NCI-H2227 (cell line): ENCODE data around the gene PCBP4.
A peak's percentile ranks its signal among the peaks of the same experiment; 100 is the strongest.
"Not testable (repeated sequence)": the region's sequence is repeated elsewhere in the genome, so short reads cannot be mapped to it uniquely, and the experiment has no call there.

Experiments used
- DNase-seq: peaks from one replicate; lab custom pipeline; 2025; ENCODE audit not compliant: unreplicated experiment; lab: John Stamatoyannopoulos, UW

The PCBP4 gene

GRCh38 chr3:51994530-51994929, 27.3 kb upstream of the PCBP4 start:
- no peak for DNase-seq

GRCh38 chr3:51993657-51994056, 26.4 kb upstream of the PCBP4 start:
- DNase-seq: not testable (repeated sequence)

DNA sequence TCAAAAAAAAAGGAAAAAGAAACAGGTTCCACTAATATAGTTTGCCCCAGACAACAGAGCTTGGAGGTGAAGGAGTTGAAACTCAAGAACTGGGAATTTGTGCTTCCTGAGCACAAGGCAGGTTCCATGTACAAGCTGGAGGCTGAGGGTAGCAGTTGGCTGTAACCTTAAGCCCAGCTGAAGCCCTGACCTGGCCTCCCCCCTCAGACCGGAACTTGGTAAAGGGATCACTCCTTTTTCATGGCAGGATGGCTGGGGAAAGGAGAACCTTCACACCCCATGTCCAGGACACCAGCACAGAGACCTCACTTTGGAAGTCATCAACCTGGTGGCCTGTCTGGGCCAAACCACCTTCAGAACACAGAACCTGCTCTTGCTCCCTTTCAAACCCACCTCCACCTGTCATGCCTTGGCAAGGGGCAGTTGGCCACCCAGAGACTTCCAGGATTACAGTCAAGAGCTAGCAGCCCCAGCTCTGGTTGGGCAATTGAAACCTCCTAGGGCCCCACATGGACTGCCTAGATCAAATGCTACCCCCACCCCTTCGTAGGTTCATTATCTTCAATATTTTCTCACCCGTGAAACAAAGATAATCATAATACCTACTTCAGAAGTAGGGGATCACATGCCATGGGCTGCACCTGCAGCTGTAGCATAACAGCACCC, 24.9 kb upstream of the PCBP4 start:
- no peak for DNase-seq

DNA sequence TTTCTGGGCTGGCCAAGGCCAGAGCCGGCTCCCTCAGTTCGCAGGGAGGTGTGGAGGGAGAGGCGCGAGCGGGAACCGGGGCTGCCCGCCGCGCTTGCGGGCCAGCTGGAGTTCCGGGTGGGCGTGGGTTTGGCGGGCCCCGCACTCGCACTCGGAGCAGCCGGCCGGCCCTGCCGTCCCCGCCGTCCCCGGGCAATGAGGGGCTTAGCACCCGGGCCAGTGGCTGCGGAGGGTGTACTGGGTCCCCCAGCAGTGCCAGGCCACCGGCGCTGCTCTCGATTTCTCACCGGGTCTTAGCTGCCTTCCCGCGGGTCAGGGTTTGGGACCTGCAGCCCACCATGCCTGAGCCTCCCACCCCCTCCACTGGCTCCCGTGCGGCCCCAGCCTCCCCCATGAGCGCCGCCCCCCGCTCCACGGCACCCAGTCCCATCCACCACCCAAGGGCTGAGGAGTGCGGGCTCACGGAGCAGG, 23.3 kb upstream of the PCBP4 start:
- DNase-seq: not testable (repeated sequence)

GRCh38 chr3:51988286-51989146, 21.3 kb upstream of the PCBP4 start:
- DNase-seq: no peak

GRCh38 chr3:51987568-51987967, 20.3 kb upstream of the PCBP4 start:
- DNase-seq: no peak

DNA sequence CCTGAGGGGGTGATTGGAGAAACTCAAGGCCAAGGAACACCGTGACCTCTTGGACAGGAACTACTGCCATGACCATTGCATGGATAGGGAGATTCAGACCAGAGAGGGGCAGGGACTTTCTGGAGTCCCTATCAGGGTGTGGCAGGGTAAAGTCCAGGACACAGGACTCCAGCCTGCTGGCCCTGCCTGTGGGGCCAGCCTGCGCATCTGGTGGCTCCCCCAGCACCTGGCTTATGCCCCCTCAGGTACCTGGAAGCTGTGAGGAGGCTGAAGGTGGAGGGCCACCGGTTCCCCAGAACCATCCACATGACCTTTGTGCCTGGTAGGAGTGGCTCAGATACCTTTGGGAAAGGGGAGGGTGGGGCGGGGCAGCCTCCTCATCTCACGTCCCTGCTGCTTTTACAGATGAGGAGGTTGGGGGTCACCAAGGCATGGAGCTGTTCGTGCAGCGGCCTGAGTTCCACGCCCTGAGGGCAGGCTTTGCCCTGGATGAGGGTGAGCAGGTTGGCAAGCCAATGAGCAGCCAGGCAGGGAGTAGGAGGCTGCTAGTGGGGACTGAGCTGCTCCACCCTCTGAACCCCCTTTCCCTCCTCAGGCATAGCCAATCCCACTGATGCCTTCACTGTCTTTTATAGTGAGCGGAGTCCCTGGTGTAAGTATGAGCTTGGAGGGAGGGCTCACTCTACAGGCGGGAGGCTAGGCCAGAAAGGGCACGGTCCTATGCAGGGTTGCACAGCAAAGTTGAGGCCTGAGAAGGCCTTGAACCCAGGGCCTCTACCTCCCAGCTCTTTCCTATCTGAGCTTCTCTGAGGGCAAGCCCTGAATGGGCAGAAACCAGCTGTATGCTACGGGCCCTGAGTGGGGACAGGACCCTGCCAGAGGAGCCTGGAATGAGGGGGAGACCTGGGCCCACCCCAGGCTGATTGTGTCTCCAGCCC, 19.0 kb upstream of the PCBP4 start:
- no peak for DNase-seq

GRCh38 chr3:51985063-51985462, 17.8 kb upstream of the PCBP4 start:
- no peak for DNase-seq

GRCh38 chr3:51984269-51984647, 17.0 kb upstream of the PCBP4 start:
- no peak for DNase-seq

DNA sequence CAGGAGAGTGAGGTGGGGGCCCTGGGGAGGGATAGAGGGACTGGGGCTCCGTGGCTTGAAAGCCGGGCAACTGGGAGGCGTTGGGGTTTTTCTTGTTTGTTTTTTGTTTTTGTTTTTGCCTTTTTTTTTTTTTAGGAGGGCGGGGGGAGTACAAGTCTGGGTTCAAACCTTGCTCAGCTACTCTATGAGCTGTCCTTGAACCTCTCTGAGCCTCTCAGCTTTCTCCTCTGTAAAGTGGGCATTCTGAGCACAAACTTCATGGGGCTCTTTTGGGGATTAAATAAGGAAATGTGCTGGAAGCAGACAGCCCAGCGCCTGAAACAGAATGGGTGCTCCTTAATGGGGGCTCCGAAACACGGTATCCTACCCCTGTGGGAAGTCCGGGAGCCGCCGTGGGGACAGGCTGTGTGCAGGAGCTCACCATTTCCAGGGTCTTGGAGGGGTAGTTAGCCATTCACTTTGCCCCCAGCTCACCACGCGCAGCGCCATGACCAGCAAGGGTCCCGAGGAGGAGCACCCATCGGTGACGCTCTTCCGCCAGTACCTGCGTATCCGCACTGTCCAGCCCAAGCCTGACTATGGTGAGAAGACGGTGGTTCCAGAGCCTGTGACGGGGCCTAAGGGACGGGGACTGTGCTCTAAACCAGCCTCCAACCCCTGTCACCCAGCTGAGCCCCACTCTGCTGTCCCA, 16.5 kb upstream of the PCBP4 start:
- DNase-seq: no peak

DNA sequence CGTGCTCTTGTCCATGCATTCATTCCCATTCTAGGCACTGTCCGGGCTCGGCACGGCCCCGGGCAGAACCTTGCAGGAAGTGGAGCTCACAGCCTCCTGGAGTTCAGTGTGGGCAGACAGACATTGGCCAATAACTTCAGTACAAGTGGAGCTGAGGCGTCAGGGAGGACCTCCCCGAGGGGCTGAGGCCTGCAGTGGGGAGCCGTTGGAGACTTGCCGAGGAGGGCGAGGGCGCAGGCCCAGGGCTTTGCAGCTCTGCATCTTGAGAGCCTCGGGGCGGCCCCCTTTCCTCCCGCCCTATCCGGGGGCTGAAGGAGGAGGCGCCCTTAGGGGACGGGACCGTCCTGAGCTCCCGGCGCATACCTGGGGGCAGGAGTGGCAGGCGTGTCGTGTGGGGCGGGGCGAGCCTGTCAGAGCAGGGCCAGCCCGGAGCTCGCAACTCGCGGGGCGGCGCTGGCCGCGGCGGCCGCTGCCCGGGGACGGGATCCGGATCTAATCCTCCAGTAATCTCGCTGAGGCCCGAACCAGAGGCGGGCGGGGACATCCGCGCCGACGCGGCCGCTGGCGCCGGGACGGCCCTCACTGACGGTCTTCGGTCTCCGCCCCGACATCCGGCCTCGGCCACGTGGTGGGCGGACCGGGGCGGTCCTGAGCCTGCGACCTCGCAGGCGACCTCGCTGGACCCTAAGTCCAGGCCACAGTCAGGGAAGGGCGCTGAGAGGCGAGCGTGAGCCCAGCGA, 15.8 kb upstream of the PCBP4 start, which contains the start of gene ACY1:
TSS of gene ACY1 (plus strand) at position 698 of the 740 bp plus-strand sequence. CDS start 530 bp downstream, outside the sequence.
- DNase-seq: peak; percentile 68

GRCh38 chr3:51982352-51982837, 15.1 kb upstream of the PCBP4 start:
- peak; percentile 16 for DNase-seq

GRCh38 chr3:51980253-51980652, 13.0 kb upstream of the PCBP4 start:
- DNase-seq: no peak

- DNase-seq: no peak
These were observed 10.9 kb upstream of the PCBP4 start for GRCh38 chr3:51978143-51978502.

DNA sequence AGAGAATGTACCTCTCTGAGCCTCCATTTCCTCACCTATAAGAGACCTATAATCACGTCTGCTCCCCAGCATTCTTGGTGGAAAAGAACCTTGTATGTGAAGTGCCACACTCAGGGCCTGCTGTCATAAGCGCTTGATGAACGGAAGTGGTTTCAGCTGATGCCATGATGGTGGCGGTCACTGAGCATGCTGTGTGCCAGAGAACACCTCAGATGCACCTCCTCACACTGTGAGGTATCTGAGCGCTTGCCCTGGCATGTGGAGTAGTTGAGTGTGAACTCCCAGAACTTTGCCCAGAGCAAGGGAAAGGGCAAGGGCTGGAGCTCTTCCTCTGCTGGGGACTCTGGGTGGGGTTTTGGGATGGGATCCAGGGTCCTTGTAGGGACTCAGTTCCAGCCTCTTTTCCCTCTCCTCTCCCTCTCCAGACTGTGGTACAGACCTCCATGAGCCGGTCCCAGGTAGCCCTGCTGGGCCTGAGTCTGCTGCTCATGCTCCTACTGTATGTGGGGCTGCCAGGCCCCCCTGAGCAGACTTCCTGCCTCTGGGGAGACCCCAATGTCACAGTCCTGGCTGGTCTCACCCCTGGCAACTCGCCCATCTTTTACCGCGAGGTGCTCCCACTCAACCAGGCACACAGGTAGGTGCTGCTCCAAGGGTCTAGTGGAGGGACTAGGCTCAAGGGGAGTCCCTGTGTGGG, 10.3 kb upstream of the PCBP4 start:
- no peak for DNase-seq

DNA sequence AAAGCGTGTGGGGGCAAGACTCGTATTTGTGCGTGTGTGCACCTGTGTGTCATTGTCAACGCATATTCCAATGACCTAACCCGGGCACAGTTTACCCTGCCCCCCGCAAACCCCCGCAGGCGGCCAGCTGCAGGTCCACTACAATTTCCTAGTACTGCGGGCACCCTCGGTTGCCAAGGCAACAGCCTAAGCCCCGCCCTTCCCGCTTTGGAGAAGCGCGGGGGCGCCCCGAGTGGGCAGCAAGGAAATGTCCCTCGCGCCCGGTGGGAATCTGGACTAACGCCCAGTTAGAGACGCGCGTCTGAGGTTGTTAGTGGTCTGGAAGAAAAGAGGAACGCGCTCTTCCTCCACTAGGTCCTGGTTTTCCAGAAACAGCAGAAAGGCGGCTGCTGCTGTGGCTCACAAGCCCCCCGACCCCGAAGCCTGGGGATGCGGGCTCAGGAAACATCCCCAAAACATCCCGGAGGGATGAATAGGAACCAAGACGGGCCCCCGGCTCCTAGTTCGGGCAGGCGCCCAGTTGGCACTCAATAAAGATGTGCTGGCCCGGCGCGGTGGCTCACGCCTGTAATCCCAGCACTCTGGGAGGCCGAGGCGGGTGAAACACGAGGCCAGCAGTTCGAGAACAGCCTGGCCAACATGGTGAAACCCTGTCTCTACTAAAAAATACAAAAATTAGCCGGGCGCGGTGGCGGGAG, 8.7 kb upstream of the PCBP4 start:
- DNase-seq: peak; percentile 87

DNA sequence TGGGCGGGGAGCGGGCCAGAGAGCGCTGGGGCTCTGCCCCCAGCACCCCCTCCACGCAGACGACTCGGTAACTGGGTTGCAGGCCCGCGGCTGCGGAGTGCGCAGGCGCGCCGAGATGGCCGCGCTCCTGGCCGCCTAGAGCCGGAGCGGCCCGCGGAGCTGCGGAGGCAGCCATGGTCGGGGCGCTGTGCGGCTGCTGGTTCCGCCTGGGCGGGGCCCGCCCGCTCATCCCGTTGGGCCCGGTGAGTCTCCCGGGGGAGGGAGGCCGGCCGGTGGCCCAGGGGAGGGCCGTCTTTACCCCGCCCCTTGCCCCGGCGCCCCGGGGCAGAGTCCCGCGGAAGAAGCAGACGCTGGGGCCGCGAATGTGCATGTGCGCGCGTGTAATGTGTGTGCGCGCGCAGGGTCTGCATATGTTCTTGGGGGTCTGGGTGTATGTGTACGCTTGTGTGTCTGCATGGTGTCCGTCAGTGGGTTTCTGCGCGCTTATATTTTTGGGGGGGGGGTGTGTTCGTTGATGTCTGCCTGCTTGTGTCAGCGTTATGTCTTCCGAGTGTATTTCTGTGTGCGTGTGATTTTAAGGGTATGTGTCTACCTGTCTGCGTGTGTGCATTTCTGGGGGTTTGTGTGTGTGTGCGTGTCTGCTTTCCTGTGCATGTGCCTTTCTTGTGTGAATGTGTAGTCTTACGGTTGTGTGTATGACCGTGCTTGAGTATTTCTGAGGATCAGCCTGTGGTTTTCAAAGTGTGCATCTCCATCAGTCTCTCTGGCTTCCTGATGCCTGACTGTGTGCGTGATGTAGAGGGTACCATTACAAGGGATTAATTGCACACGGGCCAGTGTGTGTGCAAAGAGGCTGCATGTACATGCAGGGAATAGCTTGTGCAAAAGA, 8.0 kb upstream of the PCBP4 start, which contains the start of gene ABHD14A:
TSS of gene ABHD14A (plus strand) at position 102 of the 889 bp plus-strand sequence. CDS start at position 174, 72 bp downstream.
- DNase-seq: peak; percentile 79
